Common myeloid progenitor, CD34-positive (primary cell): ENCODE measurements around the gene TFF1.

Experiments used
- CTCF ChIA-PET: fragments of 350-600 bp; sonication (Branson Sonifier 250); formaldehyde crosslinking; loops from one replicate; lab custom pipeline; 2021; ENCODE audit warnings: antibody characterized with exemption; lab: Charles Lee
- POLR2A ChIA-PET: fragments of 350-600 bp; sonication (Branson Sonifier 250); formaldehyde crosslinking; loops from one replicate; lab custom pipeline; 2021; ENCODE audit warnings: antibody characterized with exemption; lab: Charles Lee
- DNase-seq, 3 donors: peaks; one replicate each; pipeline versions ENCODE4 v3.0.0 to v3.0.0-alpha.2; 2013
- H3K27ac ChIP-seq, 2 experiments: 1 replicate in 1 of 2; 2 replicates in 1 of 2; pipeline ENCODE4 v1.7.0; 2013; ENCODE audit warnings: inconsistent platforms in 2 of 2, low read length in 2 of 2, mild to moderate bottlenecking in 2 of 2, low read depth in 1 of 2, moderate library complexity in 1 of 2; ENCODE audit not compliant: severe bottlenecking in 2 of 2, insufficient read depth in 1 of 2, poor library complexity in 1 of 2
- H3K27me3 ChIP-seq, 5 experiments: replicated peaks in 2 of 5; 1 replicate in 3 of 5; 2 replicates in 2 of 5; pipeline versions ENCODE4 v1.6.1 to v1.7.0; 2013; ENCODE audit warnings: low read length in 4 of 5, mild to moderate bottlenecking in 2 of 5, moderate library complexity in 2 of 5, inconsistent platforms in 1 of 5; ENCODE audit not compliant: insufficient read depth in 5 of 5, control insufficient read depth in 4 of 5
- H3K36me3 ChIP-seq, 4 experiments: 1 replicate in 2 of 4; 2 replicates in 2 of 4; pipeline versions ENCODE4 v1.6.1 to v1.7.0; 2013; ENCODE audit warnings: low read length in 3 of 4, control low read depth in 1 of 4, mild to moderate bottlenecking in 1 of 4; ENCODE audit not compliant: control insufficient read depth in 4 of 4, insufficient read depth in 4 of 4
- H3K4me1 ChIP-seq, 4 experiments: 1 replicate in 3 of 4; 2 replicates in 1 of 4; pipeline versions ENCODE4 v1.6.1 to v1.7.1; 2013; ENCODE audit warnings: low read length in 3 of 4, mild to moderate bottlenecking in 3 of 4, control low read depth in 1 of 4, inconsistent platforms in 1 of 4, moderate library complexity in 1 of 4; ENCODE audit not compliant: control insufficient read depth in 4 of 4, insufficient read depth in 4 of 4; ENCODE audit errors: control extremely low read depth in 1 of 4
- H3K4me3 ChIP-seq, 7 experiments: 1 replicate in 4 of 7; 2 replicates in 3 of 7; pipeline versions ENCODE4 v1.5.1 to v1.7.0; 2013; ENCODE audit warnings: mild to moderate bottlenecking in 7 of 7, low read length in 6 of 7, moderate library complexity in 6 of 7, inconsistent platforms in 2 of 7, low read depth in 2 of 7, control low read depth in 1 of 7; ENCODE audit not compliant: insufficient read depth in 4 of 7, control insufficient read depth in 1 of 7; ENCODE audit errors: extremely low read depth in 1 of 7
- H3K9me3 ChIP-seq, 5 experiments: 1 replicate in 4 of 5; 2 replicates in 1 of 5; pipeline versions ENCODE4 v1.6.1 to v1.7.1; 2013; ENCODE audit warnings: low read length in 4 of 5, mild to moderate bottlenecking in 2 of 5, inconsistent platforms in 1 of 5, low read depth in 1 of 5, moderate library complexity in 1 of 5; ENCODE audit not compliant: control insufficient read depth in 4 of 5, insufficient read depth in 2 of 5; ENCODE audit errors: control extremely low read depth in 1 of 5
- WGBS: methylation state at CpG from one replicate; pipeline ENCODE4 v1.1.5; 2013; ENCODE audit not compliant: insufficient coverage; 5-methylcytosine and 5-hydroxymethylcytosine counted together

The TFF1 gene

GRCh38 chr21:42384156-42384945 lies 18.0 kb upstream of the TFF1 start:
- POLR2A ChIA-PET, result interaction anchor here (0.6 kb wide), 1 partner anchor 160 kb away, joined by 4 read pairs; no protein-coding TSS in a partner anchor
- no peaks in the 10 kb centered on the region for H3K27me3 ChIP-seq
- H3K4me1 ChIP-seq, result peaks cover 10 to 21% (median 19%) of the 10 kb centered on the region in 4 experiments
- 94% methylated on average over 6 of the region's 8 CpGs for WGBS
- no peak overlapping the region for H3K4me3 ChIP-seq
- DNase-seq, result no peak
- H3K36me3 ChIP-seq, result no peaks in the 10 kb centered on the region
- H3K27ac ChIP-seq, result no peak overlapping the region
- CTCF ChIA-PET, result interaction anchor here (1.3 to 1.4 kb wide), 2 partner anchors 18 to 20 kb away, joined by 3 read pairs; partner anchors contain the start of gene UBASH3A
- peaks cover 2 to 17% (median 10%) of the 10 kb centered on the region in 5 experiments for H3K9me3 ChIP-seq

- 84% methylated on average over 6 of the region's 6 CpGs for WGBS
- Histone ChIP-seq H3K4me3 (no peak overlapping the region), H3K27ac (no peak overlapping the region), H3K4me1 (peaks cover 8 to 16% (median 11%) of the 10 kb centered on the region in 4 experiments), H3K27me3 (no peaks in the 10 kb centered on the region), H3K9me3 (peaks cover 2 to 17% (median 10%) of the 10 kb centered on the region in 5 experiments), H3K36me3 (no peaks in the 10 kb centered on the region)
- ChIA-PET CTCF (no interaction called here), POLR2A (no interaction called here)
- DNase-seq, result no peak
Observed at GRCh38 chr21:42383331-42383730, 17.0 kb upstream of the TFF1 start.

GRCh38 chr21:42382915-42383314 lies 16.6 kb upstream of the TFF1 start:
- no peaks in the 10 kb centered on the region for H3K27me3 ChIP-seq
- H3K9me3 ChIP-seq, result peaks cover 2 to 17% (median 10%) of the 10 kb centered on the region in 5 experiments
- ChIA-PET CTCF (no interaction called here), POLR2A (interaction anchor here (0.6 kb wide), 1 partner anchor 760 kb away, joined by 3 read pairs; no protein-coding TSS in a partner anchor)
- WGBS, result 98% methylated on average over 6 of the region's 6 CpGs
- H3K27ac ChIP-seq, result no peak overlapping the region
- H3K36me3 ChIP-seq, result no peaks in the 10 kb centered on the region
- no peak for DNase-seq
- H3K4me1 ChIP-seq, result peaks cover 5 to 12% (median 10%) of the 10 kb centered on the region in 4 experiments
- no peak overlapping the region for H3K4me3 ChIP-seq

- H3K4me1 ChIP-seq, result no peaks in the 10 kb centered on the region
- ChIA-PET POLR2A (no interaction called here), CTCF (interaction anchor here (0.7 to 1.4 kb wide), 4 partner anchors 8 to 20 kb away, joined by 3 to 5 read pairs (median 3); no protein-coding TSS in a partner anchor)
- no peak overlapping the region for H3K4me3 ChIP-seq
- no peak overlapping the region for H3K27ac ChIP-seq
- H3K36me3 ChIP-seq, result no peaks in the 10 kb centered on the region
- peak; percentile 24 to 52 (median 39) for DNase-seq
- H3K9me3 ChIP-seq, result peaks cover 2 to 17% (median 10%) of the 10 kb centered on the region in 5 experiments
- WGBS, result 83% methylated on average over 1 of the region's 1 CpG
- peaks cover 0 to under 1% (median 0%) of the 10 kb centered on the region in 5 experiments for H3K27me3 ChIP-seq
Observed at GRCh38 chr21:42381347-42381984, 15.1 kb upstream of the TFF1 start.

- H3K27me3 ChIP-seq, result peaks cover 0 to 3% (median 0%) of the 10 kb centered on the region in 5 experiments
- no peak overlapping the region for H3K27ac ChIP-seq
- H3K4me3 ChIP-seq, result no peak overlapping the region
- ChIA-PET CTCF (no interaction called here), POLR2A (no interaction called here)
- no peaks in the 10 kb centered on the region for H3K36me3 ChIP-seq
- DNase-seq, result peak in 1 of 3 donors; percentile 38
- H3K4me1 ChIP-seq, result no peaks in the 10 kb centered on the region
- WGBS, result 86% methylated on average over 16 of the region's 17 CpGs
- H3K9me3 ChIP-seq, result peaks cover 2 to 17% (median 10%) of the 10 kb centered on the region in 5 experiments
Observed at GRCh38 chr21:42379426-42380215, 13.3 kb upstream of the TFF1 start.

GRCh38 chr21:42378418-42378817 lies 12.1 kb upstream of the TFF1 start:
- 85% methylated on average over 7 of the region's 8 CpGs for WGBS
- peaks cover 0 to 3% (median 0%) of the 10 kb centered on the region in 5 experiments for H3K27me3 ChIP-seq
- ChIA-PET POLR2A (no interaction called here), CTCF (no interaction called here)
- H3K4me3 ChIP-seq, result no peak overlapping the region
- H3K36me3 ChIP-seq, result no peaks in the 10 kb centered on the region
- no peak for DNase-seq
- H3K27ac ChIP-seq, result no peak overlapping the region
- H3K4me1 ChIP-seq, result no peaks in the 10 kb centered on the region
- peaks cover 2 to 17% (median 10%) of the 10 kb centered on the region in 5 experiments for H3K9me3 ChIP-seq
